ENCODE data around the gene ZNF362.

DNA sequence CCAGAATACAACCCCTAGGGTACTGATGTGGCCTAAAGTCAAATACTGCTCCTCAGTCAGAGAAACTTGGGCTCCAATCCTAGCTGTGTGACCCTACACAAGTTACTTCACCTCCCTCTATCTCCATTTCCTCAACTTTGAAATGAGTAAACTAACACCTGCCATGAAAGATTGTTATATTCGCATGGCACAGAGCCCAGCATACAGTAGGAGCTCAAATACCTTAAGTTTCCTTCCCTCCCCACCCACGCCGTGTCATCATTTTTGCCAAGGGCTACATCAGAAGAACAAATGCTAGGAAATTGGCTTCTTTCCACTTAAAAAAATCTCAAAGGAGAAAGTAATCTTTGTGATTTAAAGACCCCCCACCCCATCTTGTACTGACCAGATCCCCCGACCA, 22.2 kb upstream of the ZNF362 start:
- TF ChIP-seq GABPA (IDR thresholded peaks at IDR 0.05; ENCODE audit: low read depth) = no peak
- TF ChIP-seq, protein P1, sequence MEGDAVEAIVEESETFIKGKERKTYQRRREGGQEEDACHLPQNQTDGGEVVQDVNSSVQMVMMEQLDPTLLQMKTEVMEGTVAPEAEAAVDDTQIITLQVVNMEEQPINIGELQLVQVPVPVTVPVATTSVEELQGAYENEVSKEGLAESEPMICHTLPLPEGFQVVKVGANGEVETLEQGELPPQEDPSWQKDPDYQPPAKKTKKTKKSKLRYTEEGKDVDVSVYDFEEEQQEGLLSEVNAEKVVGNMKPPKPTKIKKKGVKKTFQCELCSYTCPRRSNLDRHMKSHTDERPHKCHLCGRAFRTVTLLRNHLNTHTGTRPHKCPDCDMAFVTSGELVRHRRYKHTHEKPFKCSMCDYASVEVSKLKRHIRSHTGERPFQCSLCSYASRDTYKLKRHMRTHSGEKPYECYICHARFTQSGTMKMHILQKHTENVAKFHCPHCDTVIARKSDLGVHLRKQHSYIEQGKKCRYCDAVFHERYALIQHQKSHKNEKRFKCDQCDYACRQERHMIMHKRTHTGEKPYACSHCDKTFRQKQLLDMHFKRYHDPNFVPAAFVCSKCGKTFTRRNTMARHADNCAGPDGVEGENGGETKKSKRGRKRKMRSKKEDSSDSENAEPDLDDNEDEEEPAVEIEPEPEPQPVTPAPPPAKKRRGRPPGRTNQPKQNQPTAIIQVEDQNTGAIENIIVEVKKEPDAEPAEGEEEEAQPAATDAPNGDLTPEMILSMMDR (IDR thresholded peaks at IDR 0.05; ENCODE audit: insufficient read depth, low read length) = no peak
- TF ChIP-seq, protein P2, sequence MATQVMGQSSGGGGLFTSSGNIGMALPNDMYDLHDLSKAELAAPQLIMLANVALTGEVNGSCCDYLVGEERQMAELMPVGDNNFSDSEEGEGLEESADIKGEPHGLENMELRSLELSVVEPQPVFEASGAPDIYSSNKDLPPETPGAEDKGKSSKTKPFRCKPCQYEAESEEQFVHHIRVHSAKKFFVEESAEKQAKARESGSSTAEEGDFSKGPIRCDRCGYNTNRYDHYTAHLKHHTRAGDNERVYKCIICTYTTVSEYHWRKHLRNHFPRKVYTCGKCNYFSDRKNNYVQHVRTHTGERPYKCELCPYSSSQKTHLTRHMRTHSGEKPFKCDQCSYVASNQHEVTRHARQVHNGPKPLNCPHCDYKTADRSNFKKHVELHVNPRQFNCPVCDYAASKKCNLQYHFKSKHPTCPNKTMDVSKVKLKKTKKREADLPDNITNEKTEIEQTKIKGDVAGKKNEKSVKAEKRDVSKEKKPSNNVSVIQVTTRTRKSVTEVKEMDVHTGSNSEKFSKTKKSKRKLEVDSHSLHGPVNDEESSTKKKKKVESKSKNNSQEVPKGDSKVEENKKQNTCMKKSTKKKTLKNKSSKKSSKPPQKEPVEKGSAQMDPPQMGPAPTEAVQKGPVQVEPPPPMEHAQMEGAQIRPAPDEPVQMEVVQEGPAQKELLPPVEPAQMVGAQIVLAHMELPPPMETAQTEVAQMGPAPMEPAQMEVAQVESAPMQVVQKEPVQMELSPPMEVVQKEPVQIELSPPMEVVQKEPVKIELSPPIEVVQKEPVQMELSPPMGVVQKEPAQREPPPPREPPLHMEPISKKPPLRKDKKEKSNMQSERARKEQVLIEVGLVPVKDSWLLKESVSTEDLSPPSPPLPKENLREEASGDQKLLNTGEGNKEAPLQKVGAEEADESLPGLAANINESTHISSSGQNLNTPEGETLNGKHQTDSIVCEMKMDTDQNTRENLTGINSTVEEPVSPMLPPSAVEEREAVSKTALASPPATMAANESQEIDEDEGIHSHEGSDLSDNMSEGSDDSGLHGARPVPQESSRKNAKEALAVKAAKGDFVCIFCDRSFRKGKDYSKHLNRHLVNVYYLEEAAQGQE (IDR thresholded peaks at IDR 0.05; ENCODE audit: insufficient replicate concordance, low read depth) = no peak
- no peak for TF ChIP-seq POLR2AphosphoS5 (IDR thresholded peaks at IDR 0.05; ENCODE audit: low read depth)

All from HL-60 (cell line).